ENCODE measurements around the gene CHTF18.

- TF ChIP-seq ZNF133 (tag by site-specific recombination; IDR thresholded peaks at IDR 0.05), result no peak
- TF ChIP-seq, protein P1, sequence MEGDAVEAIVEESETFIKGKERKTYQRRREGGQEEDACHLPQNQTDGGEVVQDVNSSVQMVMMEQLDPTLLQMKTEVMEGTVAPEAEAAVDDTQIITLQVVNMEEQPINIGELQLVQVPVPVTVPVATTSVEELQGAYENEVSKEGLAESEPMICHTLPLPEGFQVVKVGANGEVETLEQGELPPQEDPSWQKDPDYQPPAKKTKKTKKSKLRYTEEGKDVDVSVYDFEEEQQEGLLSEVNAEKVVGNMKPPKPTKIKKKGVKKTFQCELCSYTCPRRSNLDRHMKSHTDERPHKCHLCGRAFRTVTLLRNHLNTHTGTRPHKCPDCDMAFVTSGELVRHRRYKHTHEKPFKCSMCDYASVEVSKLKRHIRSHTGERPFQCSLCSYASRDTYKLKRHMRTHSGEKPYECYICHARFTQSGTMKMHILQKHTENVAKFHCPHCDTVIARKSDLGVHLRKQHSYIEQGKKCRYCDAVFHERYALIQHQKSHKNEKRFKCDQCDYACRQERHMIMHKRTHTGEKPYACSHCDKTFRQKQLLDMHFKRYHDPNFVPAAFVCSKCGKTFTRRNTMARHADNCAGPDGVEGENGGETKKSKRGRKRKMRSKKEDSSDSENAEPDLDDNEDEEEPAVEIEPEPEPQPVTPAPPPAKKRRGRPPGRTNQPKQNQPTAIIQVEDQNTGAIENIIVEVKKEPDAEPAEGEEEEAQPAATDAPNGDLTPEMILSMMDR (tag by site-specific recombination; IDR thresholded peaks at IDR 0.05), result no peak
- TF ChIP-seq BCL11A (tag by site-specific recombination; IDR thresholded peaks at IDR 0.05; ENCODE audit: low read depth), result no peak
- no peak for TF ChIP-seq ZNF311 (tag by site-specific recombination; IDR thresholded peaks at IDR 0.05; ENCODE audit: borderline replicate concordance)
Measured at GRCh38 chr16:808085-808386, 19.6 kb downstream of the CHTF18 start.
